ENCODE data around the gene FGGY.

FGGY gene

GRCh38 chr1:59433440-59433813 is 136.5 kb downstream of the FGGY start:
- WGBS, result 95% methylated on average over 6 of the region's 6 CpGs
- no peak overlapping the region for H3K27ac ChIP-seq (ENCODE audit: low read depth, low read length)
- no peak overlapping the region for H3K9ac ChIP-seq (ENCODE audit: low read depth, low read length)
- no peaks in the 10 kb centered on the region for H3K27me3 ChIP-seq (ENCODE audit: insufficient read depth, low read length)
- no peaks in the 10 kb centered on the region for H3K9me3 ChIP-seq (ENCODE audit: insufficient read depth, low read depth, low read length)
- no peaks in the 10 kb centered on the region for H3K4me1 ChIP-seq (ENCODE audit: insufficient read depth, low read length)
- no peak overlapping the region for H3K4me3 ChIP-seq (ENCODE audit: low read length)
- no peaks in the 10 kb centered on the region for H3K36me3 ChIP-seq (ENCODE audit: insufficient read depth, low read length)

- no peak overlapping the region for H3K27ac ChIP-seq (ENCODE audit: low read depth, low read length)
- no peaks in the 10 kb centered on the region for H3K36me3 ChIP-seq (ENCODE audit: insufficient read depth, low read length)
- WGBS, result 87% methylated on average over 3 of the region's 3 CpGs
- no peaks in the 10 kb centered on the region for H3K4me1 ChIP-seq (ENCODE audit: insufficient read depth, low read length)
- H3K4me3 ChIP-seq (ENCODE audit: low read length), result no peak overlapping the region
- H3K27me3 ChIP-seq (ENCODE audit: insufficient read depth, low read length), result no peaks in the 10 kb centered on the region
- no peaks in the 10 kb centered on the region for H3K9me3 ChIP-seq (ENCODE audit: insufficient read depth, low read depth, low read length)
- H3K9ac ChIP-seq (ENCODE audit: low read depth, low read length), result no peak overlapping the region
These were observed 137.4 kb downstream of the FGGY start for GRCh38 chr1:59434336-59434735.

- WGBS, result 80% methylated on average over 2 of the region's 2 CpGs
These were observed 139.7 kb downstream of the FGGY start for GRCh38 chr1:59436637-59437036.

GRCh38 chr1:59438058-59438560 is 141.2 kb downstream of the FGGY start:
- Histone ChIP-seq H3K27me3 (ENCODE audit: insufficient read depth, low read length) (no peaks in the 10 kb centered on the region), H3K4me1 (ENCODE audit: insufficient read depth, low read length) (0 out of 2 replicates have a peak, but pooled peaks cover 9% of the 10 kb centered on the region)
- 58% methylated on average over 1 of the region's 1 CpG for WGBS

More at GRCh38 chr1:59436637-59437036, 139.7 kb downstream of the FGGY start:
- no peaks in the 10 kb centered on the region for H3K9me3 ChIP-seq (ENCODE audit: insufficient read depth, low read depth, low read length)
- H3K4me1 ChIP-seq (ENCODE audit: insufficient read depth, low read length), result 0 out of 2 replicates have a peak, but pooled peaks cover 9% of the 10 kb centered on the region
- H3K4me3 ChIP-seq (ENCODE audit: low read length), result no peak overlapping the region
- H3K27me3 ChIP-seq (ENCODE audit: insufficient read depth, low read length), result no peaks in the 10 kb centered on the region
- no peaks in the 10 kb centered on the region for H3K36me3 ChIP-seq (ENCODE audit: insufficient read depth, low read length)
- no peak overlapping the region for H3K27ac ChIP-seq (ENCODE audit: low read depth, low read length)
- no peak overlapping the region for H3K9ac ChIP-seq (ENCODE audit: low read depth, low read length)

GRCh38 chr1:59442492-59442891 is 145.6 kb downstream of the FGGY start:
- WGBS, result 96% methylated on average over 4 of the region's 4 CpGs
- no peaks in the 10 kb centered on the region for H3K27me3 ChIP-seq (ENCODE audit: insufficient read depth, low read length)
- no peaks in the 10 kb centered on the region for H3K36me3 ChIP-seq (ENCODE audit: insufficient read depth, low read length)
- H3K9ac ChIP-seq (ENCODE audit: low read depth, low read length), result no peak overlapping the region
- no peak overlapping the region for H3K4me3 ChIP-seq (ENCODE audit: low read length)
- no peaks in the 10 kb centered on the region for H3K9me3 ChIP-seq (ENCODE audit: insufficient read depth, low read depth, low read length)
- peaks cover 20% of the 10 kb centered on the region for H3K4me1 ChIP-seq (ENCODE audit: insufficient read depth, low read length)
- H3K27ac ChIP-seq (ENCODE audit: low read depth, low read length), result no peak overlapping the region

More at GRCh38 chr1:59438058-59438560, 141.2 kb downstream of the FGGY start:
- Histone ChIP-seq H3K9ac (ENCODE audit: low read depth, low read length) (no peak overlapping the region), H3K36me3 (ENCODE audit: insufficient read depth, low read length) (no peaks in the 10 kb centered on the region), H3K9me3 (ENCODE audit: insufficient read depth, low read depth, low read length) (no peaks in the 10 kb centered on the region), H3K4me3 (ENCODE audit: low read length) (no peak overlapping the region), H3K27ac (ENCODE audit: low read depth, low read length) (no peak overlapping the region)

GRCh38 chr1:59443310-59443709 is 146.4 kb downstream of the FGGY start:
- H3K9me3 ChIP-seq (ENCODE audit: insufficient read depth, low read depth, low read length), result no peaks in the 10 kb centered on the region
- no peaks in the 10 kb centered on the region for H3K27me3 ChIP-seq (ENCODE audit: insufficient read depth, low read length)
- no peak overlapping the region for H3K27ac ChIP-seq (ENCODE audit: low read depth, low read length)
- H3K9ac ChIP-seq (ENCODE audit: low read depth, low read length), result no peak overlapping the region
- no peaks in the 10 kb centered on the region for H3K36me3 ChIP-seq (ENCODE audit: insufficient read depth, low read length)
- WGBS, result 83% methylated on average over 1 of the region's 1 CpG
- peaks cover 20% of the 10 kb centered on the region for H3K4me1 ChIP-seq (ENCODE audit: insufficient read depth, low read length)
- no peak overlapping the region for H3K4me3 ChIP-seq (ENCODE audit: low read length)

GRCh38 chr1:59444520-59444919 is 147.6 kb downstream of the FGGY start:
- Histone ChIP-seq H3K36me3 (ENCODE audit: insufficient read depth, low read length) (no peaks in the 10 kb centered on the region), H3K9me3 (ENCODE audit: insufficient read depth, low read depth, low read length) (no peaks in the 10 kb centered on the region), H3K4me1 (ENCODE audit: insufficient read depth, low read length) (peaks cover 20% of the 10 kb centered on the region), H3K9ac (ENCODE audit: low read depth, low read length) (no peak overlapping the region), H3K27ac (ENCODE audit: low read depth, low read length) (no peak overlapping the region), H3K4me3 (ENCODE audit: low read length) (no peak overlapping the region), H3K27me3 (ENCODE audit: insufficient read depth, low read length) (no peaks in the 10 kb centered on the region)
- 94% methylated on average over 5 of the region's 6 CpGs for WGBS

- Histone ChIP-seq H3K9me3 (ENCODE audit: insufficient read depth, low read depth, low read length) (no peaks in the 10 kb centered on the region), H3K4me3 (ENCODE audit: low read length) (no peak overlapping the region), H3K4me1 (ENCODE audit: insufficient read depth, low read length) (peaks cover 16% of the 10 kb centered on the region), H3K27ac (ENCODE audit: low read depth, low read length) (no peak overlapping the region), H3K36me3 (ENCODE audit: insufficient read depth, low read length) (no peaks in the 10 kb centered on the region), H3K9ac (ENCODE audit: low read depth, low read length) (no peak overlapping the region), H3K27me3 (ENCODE audit: insufficient read depth, low read length) (no peaks in the 10 kb centered on the region)
- WGBS, result 100% methylated on average over 1 of the region's 1 CpG
These were observed 148.1 kb downstream of the FGGY start for GRCh38 chr1:59445040-59445439.

- Histone ChIP-seq H3K27ac (ENCODE audit: low read depth, low read length) (no peak overlapping the region), H3K9me3 (ENCODE audit: insufficient read depth, low read depth, low read length) (no peaks in the 10 kb centered on the region), H3K4me3 (ENCODE audit: low read length) (no peak overlapping the region), H3K9ac (ENCODE audit: low read depth, low read length) (no peak overlapping the region), H3K27me3 (ENCODE audit: insufficient read depth, low read length) (no peaks in the 10 kb centered on the region), H3K4me1 (ENCODE audit: insufficient read depth, low read length) (peaks cover 11% of the 10 kb centered on the region), H3K36me3 (ENCODE audit: insufficient read depth, low read length) (no peaks in the 10 kb centered on the region)
- 80% methylated on average over 9 of the region's 9 CpGs for WGBS
These were observed 149.5 kb downstream of the FGGY start for GRCh38 chr1:59446257-59446901.

- Histone ChIP-seq H3K9me3 (ENCODE audit: insufficient read depth, low read depth, low read length) (no peaks in the 10 kb centered on the region), H3K4me1 (ENCODE audit: insufficient read depth, low read length) (no peaks in the 10 kb centered on the region; the same call in 1 of the 2 replicates), H3K27ac (ENCODE audit: low read depth, low read length) (no peak overlapping the region), H3K27me3 (ENCODE audit: insufficient read depth, low read length) (no peaks in the 10 kb centered on the region), H3K9ac (ENCODE audit: low read depth, low read length) (no peak overlapping the region), H3K36me3 (ENCODE audit: insufficient read depth, low read length) (no peaks in the 10 kb centered on the region), H3K4me3 (ENCODE audit: low read length) (no peak overlapping the region)
- WGBS, result 100% methylated on average over 1 of the region's 1 CpG
These were observed 155.1 kb downstream of the FGGY start for GRCh38 chr1:59452026-59452425.

GRCh38 chr1:59452559-59452958 is 155.7 kb downstream of the FGGY start:
- Histone ChIP-seq H3K4me3 (ENCODE audit: low read length) (no peak overlapping the region), H3K9me3 (ENCODE audit: insufficient read depth, low read depth, low read length) (no peaks in the 10 kb centered on the region), H3K27ac (ENCODE audit: low read depth, low read length) (no peak overlapping the region), H3K4me1 (ENCODE audit: insufficient read depth, low read length) (no peaks in the 10 kb centered on the region; the same call in 1 of the 2 replicates), H3K36me3 (ENCODE audit: insufficient read depth, low read length) (no peaks in the 10 kb centered on the region), H3K27me3 (ENCODE audit: insufficient read depth, low read length) (no peaks in the 10 kb centered on the region), H3K9ac (ENCODE audit: low read depth, low read length) (no peak overlapping the region)
- WGBS, result 85% methylated on average over 1 of the region's 1 CpG
